OCI-LY3 (cell line): ENCODE results near the gene USP32.
"Not testable (repeated sequence)": the region's sequence is repeated elsewhere in the genome, so short reads cannot be mapped to it uniquely, and the experiment has no call there.

Source experiments
- H2AFZ ChIP-seq: fragments of 200-600, 300-600 bp; shearing (Covaris generic); 2 replicates; pipeline ENCODE4 v1.6.0; 2014; ENCODE audit warnings: antibody characterized with exemption, low read depth, low read length
- H3K27ac ChIP-seq: fragments of 200-600, 300-600 bp; sonication (generic); 2 replicates; pipeline ENCODE4 v1.5.1; 2014; ENCODE audit warnings: mild to moderate bottlenecking, low read length, moderate library complexity, mixed read lengths
- H3K27me3 ChIP-seq: fragments of 200-600, 300-600 bp; sonication (generic); 2 replicates; pipeline ENCODE4 v1.6.1; 2014; ENCODE audit warnings: low read depth, low read length, mixed read lengths
- H3K36me3 ChIP-seq: fragments of 200-600, 300-600 bp; sonication (generic); replicated peaks from 2 replicates; pipeline ENCODE3; 2014; ENCODE audit warnings: low read depth, low read length, mixed read lengths
- H3K4me1 ChIP-seq: fragments of 300-600, 200-600 bp; sonication (generic); 2 replicates; pipeline ENCODE4 v1.6.1; 2014; ENCODE audit warnings: low read length, mixed read lengths
- H3K4me2 ChIP-seq: fragments of 200-600, 300-600 bp; sonication (generic); 2 replicates; pipeline ENCODE4 v1.6.1; 2014; ENCODE audit warnings: low read length, mixed read lengths
- H3K4me3 ChIP-seq: fragments of 300-600, 200-600 bp; sonication (generic); 2 replicates; pipeline ENCODE4 v1.5.1; 2014; ENCODE audit warnings: antibody characterized with exemption, mild to moderate bottlenecking, low read length, moderate library complexity
- H3K79me2 ChIP-seq: fragments of 300-600, 200-600 bp; shearing (Covaris generic); 2 replicates; pipeline ENCODE4 v1.6.1; 2014; ENCODE audit warnings: mild to moderate bottlenecking, low read length, mixed read lengths
- H3K9ac ChIP-seq: fragments of 300-600, 200-600 bp; shearing (Covaris generic); 2 replicates; pipeline ENCODE4 v1.6.0; 2014; ENCODE audit warnings: mild to moderate bottlenecking, low read length, moderate library complexity
- H3K9me3 ChIP-seq: fragments of 200-600, 300-600 bp; shearing (Covaris generic); 2 replicates; pipeline ENCODE4 v1.6.1; 2014; ENCODE audit warnings: low read length, mixed read lengths; ENCODE audit not compliant: insufficient read depth
- H4K20me1 ChIP-seq: fragments of 200-600, 300-600 bp; sonication (generic); 2 replicates; pipeline ENCODE4 v1.6.1; 2016; ENCODE audit warnings: low read length, mixed read lengths; ENCODE audit not compliant: insufficient read depth
- EZH2phosphoT487 ChIP-seq: fragments of 200-600 bp; shearing (Covaris generic); IDR thresholded peaks from 2 replicates; pipeline ENCODE4 v1.6.1; 2018; ENCODE audit warnings: antibody characterized with exemption, mixed run types, low read depth
- TF ChIP-seq, protein P1 (sequence below): fragments of 200-600, 300-600 bp; sonication (generic); IDR thresholded peaks from 2 replicates; pipeline ENCODE4 v1.5.1; 2014; ENCODE audit warnings: antibody characterized with exemption, low read length, low read depth

Gene USP32

GRCh38 chr17:60193482-60193881, 198.5 kb downstream of the USP32 start:
- no peaks in the 10 kb centered on the region for H3K27me3 ChIP-seq
- no peaks in the 10 kb centered on the region for H3K9me3 ChIP-seq
- H3K4me3 ChIP-seq = no peak overlapping the region
- H3K4me1 ChIP-seq = peaks cover 7% of the 10 kb centered on the region
- no peak overlapping the region for H3K9ac ChIP-seq
- no peak for TF ChIP-seq EZH2phosphoT487
- TF ChIP-seq, protein P1, sequence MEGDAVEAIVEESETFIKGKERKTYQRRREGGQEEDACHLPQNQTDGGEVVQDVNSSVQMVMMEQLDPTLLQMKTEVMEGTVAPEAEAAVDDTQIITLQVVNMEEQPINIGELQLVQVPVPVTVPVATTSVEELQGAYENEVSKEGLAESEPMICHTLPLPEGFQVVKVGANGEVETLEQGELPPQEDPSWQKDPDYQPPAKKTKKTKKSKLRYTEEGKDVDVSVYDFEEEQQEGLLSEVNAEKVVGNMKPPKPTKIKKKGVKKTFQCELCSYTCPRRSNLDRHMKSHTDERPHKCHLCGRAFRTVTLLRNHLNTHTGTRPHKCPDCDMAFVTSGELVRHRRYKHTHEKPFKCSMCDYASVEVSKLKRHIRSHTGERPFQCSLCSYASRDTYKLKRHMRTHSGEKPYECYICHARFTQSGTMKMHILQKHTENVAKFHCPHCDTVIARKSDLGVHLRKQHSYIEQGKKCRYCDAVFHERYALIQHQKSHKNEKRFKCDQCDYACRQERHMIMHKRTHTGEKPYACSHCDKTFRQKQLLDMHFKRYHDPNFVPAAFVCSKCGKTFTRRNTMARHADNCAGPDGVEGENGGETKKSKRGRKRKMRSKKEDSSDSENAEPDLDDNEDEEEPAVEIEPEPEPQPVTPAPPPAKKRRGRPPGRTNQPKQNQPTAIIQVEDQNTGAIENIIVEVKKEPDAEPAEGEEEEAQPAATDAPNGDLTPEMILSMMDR = no peak
- no peak overlapping the region for H3K4me2 ChIP-seq
- H3K79me2 ChIP-seq = no peaks in the 10 kb centered on the region
- no peak overlapping the region for H2AFZ ChIP-seq
- H3K27ac ChIP-seq = no peak overlapping the region
- no peaks in the 10 kb centered on the region for H4K20me1 ChIP-seq
- H3K36me3 ChIP-seq = peaks cover 5% of the 10 kb centered on the region

DNA sequence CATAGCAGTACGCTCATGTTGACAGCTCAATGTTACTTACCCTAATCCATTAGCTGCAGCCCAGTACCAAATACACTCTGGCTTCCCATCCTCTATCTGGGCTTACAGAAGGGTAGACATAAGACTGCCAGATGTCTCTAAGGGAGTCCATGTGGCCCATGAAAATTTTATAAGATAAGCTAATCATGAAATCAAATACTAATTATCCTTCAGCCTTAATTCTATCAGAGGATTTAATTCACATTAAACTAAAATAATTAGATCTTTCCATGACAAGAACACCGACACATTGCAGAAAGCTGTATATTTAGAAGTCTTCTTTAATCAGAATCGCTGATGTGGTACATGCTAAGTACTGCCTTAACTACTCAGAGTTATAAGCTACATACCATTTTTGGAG, 198.9 kb downstream of the USP32 start:
- not testable (repeated sequence) for H3K27ac ChIP-seq, H3K9ac ChIP-seq, H3K4me1 ChIP-seq, H2AFZ ChIP-seq, H3K9me3 ChIP-seq, H3K4me3 ChIP-seq, H3K79me2 ChIP-seq, H3K4me2 ChIP-seq, H4K20me1 ChIP-seq, H3K36me3 ChIP-seq, H3K27me3 ChIP-seq

GRCh38 chr17:60190032-60190431, 201.9 kb downstream of the USP32 start:
- not testable (repeated sequence) for H3K27ac ChIP-seq, H3K9me3 ChIP-seq, H4K20me1 ChIP-seq, H3K9ac ChIP-seq, H3K4me3 ChIP-seq, H3K4me1 ChIP-seq, H3K79me2 ChIP-seq, H3K27me3 ChIP-seq, H3K36me3 ChIP-seq, H2AFZ ChIP-seq, H3K4me2 ChIP-seq

DNA sequence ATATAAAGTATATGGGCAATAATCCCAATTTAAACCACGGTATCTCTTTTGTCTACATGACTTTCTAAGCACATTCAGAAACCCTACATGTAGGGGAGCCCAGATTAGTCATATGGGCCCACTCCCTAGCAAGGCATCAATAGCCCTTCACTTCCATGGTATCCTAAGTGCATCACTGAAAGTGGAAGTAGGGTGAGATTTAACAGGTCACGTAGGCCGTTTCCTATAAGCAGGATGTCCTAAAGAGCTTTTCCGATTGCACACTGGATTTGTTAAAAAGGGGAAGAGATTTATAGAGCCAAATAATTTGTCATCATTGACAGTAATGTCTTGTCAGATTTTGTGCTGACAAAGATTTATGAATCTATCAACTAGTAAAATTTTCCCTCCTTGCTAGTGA, 203.2 kb downstream of the USP32 start:
- TF ChIP-seq EZH2phosphoT487 = no peak
- TF ChIP-seq, protein P1 = no peak
- H3K4me1 ChIP-seq = peaks cover 7% of the 10 kb centered on the region
- no peak overlapping the region for H3K4me2 ChIP-seq
- H3K4me3 ChIP-seq = no peak overlapping the region
- H3K27me3 ChIP-seq = no peaks in the 10 kb centered on the region
- H2AFZ ChIP-seq = no peak overlapping the region
- peaks cover 3% of the 10 kb centered on the region for H3K36me3 ChIP-seq
- H3K79me2 ChIP-seq = no peaks in the 10 kb centered on the region
- H4K20me1 ChIP-seq = no peaks in the 10 kb centered on the region
- H3K27ac ChIP-seq = no peak overlapping the region
- H3K9me3 ChIP-seq = no peaks in the 10 kb centered on the region
- H3K9ac ChIP-seq = no peak overlapping the region

GRCh38 chr17:60186846-60187745, 204.8 kb downstream of the USP32 start:
- not testable (repeated sequence) for H3K36me3 ChIP-seq, H3K4me1 ChIP-seq, H4K20me1 ChIP-seq, H3K27me3 ChIP-seq, H3K4me3 ChIP-seq, H2AFZ ChIP-seq, H3K27ac ChIP-seq, H3K9ac ChIP-seq, H3K79me2 ChIP-seq, H3K4me2 ChIP-seq, H3K9me3 ChIP-seq

- not testable (repeated sequence) for H3K36me3 ChIP-seq, H3K9ac ChIP-seq, H3K4me3 ChIP-seq, H3K27me3 ChIP-seq, H3K27ac ChIP-seq, H3K9me3 ChIP-seq, H4K20me1 ChIP-seq, H3K4me2 ChIP-seq, H3K4me1 ChIP-seq, H3K79me2 ChIP-seq, H2AFZ ChIP-seq
These were observed 205.6 kb downstream of the USP32 start for GRCh38 chr17:60186372-60186771.

GRCh38 chr17:60180380-60180779, 211.6 kb downstream of the USP32 start:
- not testable (repeated sequence) for H3K4me3 ChIP-seq, H3K79me2 ChIP-seq, H4K20me1 ChIP-seq, H3K36me3 ChIP-seq, H3K27me3 ChIP-seq, H3K4me2 ChIP-seq, H3K9me3 ChIP-seq, H2AFZ ChIP-seq, H3K9ac ChIP-seq, H3K27ac ChIP-seq, H3K4me1 ChIP-seq

- H3K9me3 ChIP-seq, H3K36me3 ChIP-seq, H3K9ac ChIP-seq, H3K4me2 ChIP-seq, H3K27ac ChIP-seq, H3K27me3 ChIP-seq, H2AFZ ChIP-seq, H3K4me3 ChIP-seq, H4K20me1 ChIP-seq, H3K79me2 ChIP-seq, H3K4me1 ChIP-seq: not testable (repeated sequence)
These were observed 213.8 kb downstream of the USP32 start for GRCh38 chr17:60178180-60178579.
